GM12878 (cell line): ENCODE results near the gene PEF1. TPM values are rescaled to one million over a fixed set of nuclear protein-coding genes. Genes with fewer than 3 reads are reported as not detected.

ENCODE experiments used
- ATAC-seq: fragments of 200-7000 bp; cut with Tn5 transposase; 3 replicates; pipeline ENCODE4 v1.9.1; 2020; ENCODE audit warnings: mild to moderate bottlenecking, moderate library complexity
- BruUV-seq: library from RNA; stranded (reverse); fragments of 400-500 nt; replicated peaks from 2 replicates; lab custom pipeline; 2021; lab: Mats Ljungman, UMichigan
- CTCF ChIA-PET: fragments of 300-600 bp; sonication (Branson Sonifier 250); formaldehyde crosslinking; extraction: SDS; loops from one replicate; lab custom pipeline; 2021; ENCODE audit warnings: inconsistent platforms; lab: Yijun Ruan, JAX
- POLR2A ChIA-PET: fragments of 350-600 bp; formaldehyde crosslinking; extraction: SDS; loops from one replicate; lab custom pipeline; 2021; ENCODE audit warnings: inconsistent platforms; lab: Charles Lee
- RAD21 ChIA-PET: fragments of 300-600 bp; sonication (Branson Sonifier 250); formaldehyde crosslinking; loops from one replicate; lab custom pipeline; 2023; ENCODE audit warnings: antibody characterized with exemption; ENCODE audit not compliant: unreplicated experiment; lab: Charles Lee
- SMC1A ChIA-PET: fragments of 300-600 bp; sonication (Branson Sonifier 250); formaldehyde crosslinking; loops from one replicate; lab custom pipeline; 2023; ENCODE audit not compliant: unreplicated experiment, uncharacterized antibody; lab: Charles Lee
- DNase-seq: peaks from one replicate; pipeline ENCODE4 v3.0.0-alpha.2; 2011; ENCODE audit warnings: low read depth, low spot score
- FAIRE-seq: peaks from 3 replicates; lab custom pipeline; 2011; peaks lifted over from hg19 to GRCh38; lab: Jason Lieb, UNC
- H2AFZ ChIP-seq: 2 replicates; pipeline ENCODE4 v1.6.0; 2011; ENCODE audit warnings: low read depth, low read length, control low read depth; ENCODE audit not compliant: control insufficient read depth
- H3K27ac ChIP-seq: 2 replicates; pipeline ENCODE4 v1.5.1; 2011; ENCODE audit warnings: control low read depth; ENCODE audit not compliant: control insufficient read depth, insufficient read depth
- H3K27me3 ChIP-seq, 2 experiments: replicated peaks in 1 of 2; 2 replicates each; pipeline versions ENCODE4 v1.6.0 to v1.6.1; 2011; ENCODE audit warnings: low read length in 1 of 2; ENCODE audit not compliant: control insufficient read depth in 2 of 2, insufficient read depth in 2 of 2
- H3K36me3 ChIP-seq, 2 experiments: 2 replicates each; pipeline ENCODE4 v1.5.1; 2011; ENCODE audit warnings: low read length in 1 of 2; ENCODE audit not compliant: control insufficient read depth in 2 of 2, insufficient read depth in 2 of 2
- H3K4me1 ChIP-seq: 2 replicates; pipeline ENCODE4 v1.6.1; 2011; ENCODE audit warnings: mild to moderate bottlenecking, low read length, moderate library complexity, mixed read lengths; ENCODE audit not compliant: control insufficient read depth, insufficient read depth
- H3K4me2 ChIP-seq: 2 replicates; pipeline ENCODE4 v1.6.0; 2011; ENCODE audit warnings: control low read depth; ENCODE audit not compliant: control insufficient read depth, insufficient read depth
- H3K4me3 ChIP-seq: fragments of 200-600 bp; sonication (generic); 2 replicates; pipeline ENCODE4 v1.5.1; 2016
- H3K79me2 ChIP-seq: 2 replicates; pipeline ENCODE4 v1.6.0; 2011; ENCODE audit warnings: low read length; ENCODE audit not compliant: control insufficient read depth, insufficient read depth
- H3K9ac ChIP-seq: 2 replicates; pipeline ENCODE4 v1.8.0; 2011; ENCODE audit warnings: low read length, control low read depth, mixed read lengths; ENCODE audit not compliant: control insufficient read depth, insufficient read depth
- H3K9me3 ChIP-seq: replicated peaks from 3 replicates; pipeline ENCODE4 v1.5.1; 2011; ENCODE audit warnings: mild to moderate bottlenecking, low read length; ENCODE audit not compliant: control insufficient read depth, insufficient read depth
- H4K20me1 ChIP-seq: 2 replicates; pipeline ENCODE4 v1.6.0; 2011; ENCODE audit not compliant: control insufficient read depth, insufficient read depth
- BHLHE40 ChIP-seq, 2 experiments: fragments of 450-650 bp in 1 of 2; IDR thresholded peaks; 2 replicates each; pipeline ENCODE4 v1.6.1; 2011 to 2017; ENCODE audit warnings: low read depth in 2 of 2, borderline replicate concordance in 1 of 2, improper control_type of control experiment in 1 of 2, low read length in 1 of 2, mild to moderate bottlenecking in 1 of 2
- EZH2 ChIP-seq: IDR thresholded peaks from 2 replicates; pipeline ENCODE4 v1.6.1; 2012; ENCODE audit warnings: low read depth, mild to moderate bottlenecking, control low read depth, inconsistent platforms, low read length, borderline replicate concordance; ENCODE audit not compliant: control insufficient read depth
- FOXM1 ChIP-seq: IDR thresholded peaks from 2 replicates; pipeline ENCODE4 v1.6.1; 2012; ENCODE audit warnings: low read depth, mild to moderate bottlenecking, inconsistent platforms, low read length, moderate library complexity
- SMAD5 ChIP-seq: IDR thresholded peaks from 2 replicates; pipeline ENCODE4 v1.6.1; 2016; ENCODE audit warnings: antibody characterized with exemption, low read depth
- SUZ12 ChIP-seq: fragments of 200-600 bp; sonication (generic); IDR thresholded peaks from one replicate; pipeline ENCODE4 v1.6.1; 2018; ENCODE audit warnings: antibody characterized with exemption, mild to moderate bottlenecking; ENCODE audit not compliant: unreplicated experiment
- WGBS: methylation state at CpG from one replicate; pipeline ENCODE4 v1.1.6; 2016; ENCODE audit warnings: low lambda C conversion rate; ENCODE audit not compliant: insufficient replicate concordance, insufficient coverage; ENCODE audit errors: missing lambda C conversion rate; 5-methylcytosine and 5-hydroxymethylcytosine counted together
- in situ Hi-C: fragments of 300-500 bp; cut with MboI; formaldehyde crosslinking; loops from 9 replicates; pipeline ENCODE4 v1.14.3; 2018; ENCODE audit warnings: mixed read lengths
- intact Hi-C: fragments of 100-400 bp; cut with micrococcal nuclease; formaldehyde crosslinking; loops from one replicate; pipeline ENCODE4 v1.14.2; 2022; ENCODE audit not compliant: unreplicated experiment
- polyA plus RNA-seq, 11 experiments: library from polyadenylated mRNA; depleted of rRNA in 4 of 11; unstranded in 6 of 11; stranded (reverse) in 5 of 11; fragments of >200 nt; fragmentation: Nextera tagmentation in 4 of 11; fragmentation: Illumina TruSeq in 1 of 11; extraction: Ambion mirVana in 4 of 11; extraction: Trizol in 1 of 11; gene quantifications; 1 replicate in 1 of 11; 2 replicates in 10 of 11; pipeline versions ENCODE4 v1.2.1 to v1.2.3, GENCODE V29; 2011 to 2016; ENCODE audit warnings: inconsistent platforms in 2 of 11, missing spikeins in 2 of 11, low read depth in 1 of 11
- total RNA-seq, 4 experiments: library from RNA; depleted of rRNA in 3 of 4; stranded (reverse); fragments of >200 nt in 3 of 4; fragmentation: Illumina TruSeq in 1 of 4; extraction: Trizol in 1 of 4; gene quantifications; 2 replicates each; pipeline versions ENCODE4 v1.2.1 to v1.2.3, GENCODE V29; 2013 to 2021
- TF ChIP-seq, protein P1 (sequence below): fragments of 150-350 bp; IDR thresholded peaks from 2 replicates; pipeline ENCODE4 v1.6.1; 2016; ENCODE audit warnings: low read depth, low read length
- TF ChIP-seq, protein P2 (sequence below): IDR thresholded peaks from 2 replicates; pipeline ENCODE4 v1.6.1; 2012; ENCODE audit warnings: low read length, inconsistent platforms

PEF1 gene
- total and polyA plus RNA-seq, 10 of the 15 experiments (the other 5 are each of a cell fraction or from before 2014, with no cell fraction given) = 27.1 to 107 (median 79.0) TPM

DNA sequence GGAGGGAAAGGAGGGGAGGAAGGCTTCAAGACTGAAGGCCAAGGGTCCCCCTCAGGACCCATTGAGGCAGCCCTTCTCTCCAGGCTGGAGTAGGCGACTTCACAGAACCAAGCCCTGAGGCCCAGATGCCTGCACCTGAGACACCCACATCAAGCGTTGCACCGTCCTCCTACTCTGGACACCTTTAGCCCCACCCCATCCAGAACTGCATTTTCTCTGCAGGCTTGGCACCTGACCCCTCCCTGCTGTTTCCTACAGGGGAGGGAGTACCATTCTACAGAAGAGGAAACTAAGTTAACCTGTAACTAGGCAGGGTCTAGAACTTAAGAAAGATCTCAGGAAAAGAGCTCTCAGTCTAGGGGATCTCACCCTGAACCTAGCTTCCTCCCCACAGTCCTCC lies 12.0 kb downstream of the PEF1 start:
- FAIRE-seq = no peak
- CTCF ChIA-PET = interaction anchor here (0.7 to 7.1 kb wide), 7 partner anchors 10 to 67 kb away, joined by 3 to 47 read pairs (median 7); partner anchors contain the start of genes HCRTR1 and PEF1

DNA sequence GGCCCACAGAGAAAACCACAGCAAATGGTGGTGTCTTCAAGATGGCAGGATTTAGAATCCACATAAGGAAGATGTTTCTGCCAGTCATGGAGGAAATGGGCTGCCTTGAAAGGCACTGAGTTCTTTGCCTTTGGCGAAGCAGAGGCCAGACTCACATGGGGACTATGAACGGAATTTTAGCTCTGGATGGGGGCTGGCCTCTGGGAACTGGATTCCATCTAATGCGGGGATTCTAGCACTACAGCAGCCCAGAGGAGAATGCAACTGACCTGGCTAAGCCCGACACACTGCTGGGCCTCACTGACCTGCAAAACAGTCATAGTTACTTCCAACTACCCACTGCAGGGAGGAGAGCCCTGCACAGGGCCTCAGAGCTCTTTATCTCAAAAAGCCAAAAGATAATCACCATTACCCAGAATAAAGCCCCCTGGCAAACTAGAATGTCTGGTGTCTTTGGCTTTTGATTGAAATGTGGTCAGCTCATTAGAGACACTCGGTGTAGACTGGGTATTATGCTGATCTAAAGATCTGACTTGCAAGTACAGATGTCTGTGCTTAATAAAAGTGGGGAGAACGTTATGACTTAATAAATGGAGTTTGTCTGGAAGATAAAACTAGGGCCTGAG lies 15.6 kb downstream of the PEF1 start:
- no peak overlapping the region for H3K9ac ChIP-seq
- ChIA-PET SMC1A (interaction anchor here (0.6 kb wide), 1 partner anchor 450 kb away, joined by 3 read pairs; no protein-coding TSS in a partner anchor), RAD21 (interaction anchor here (1.1 kb wide), 1 partner anchor 11 kb away, joined by 3 read pairs; no protein-coding TSS in a partner anchor), POLR2A (no interaction called here), CTCF (interaction anchor here (0.7 to 3.8 kb wide), 4 partner anchors 10 to 448 kb away, joined by 3 to 18 read pairs (median 10); no protein-coding TSS in a partner anchor)
- BruUV-seq = no TSS peak
- no peak overlapping the region for H3K4me3 ChIP-seq
- FAIRE-seq (no peak), ATAC-seq (no peak), DNase-seq (no peak)
- H3K36me3 ChIP-seq = peaks cover 33 to 39% of the 10 kb centered on the region in 2 experiments
- H3K27ac ChIP-seq = no peak overlapping the region
- no peak overlapping the region for H2AFZ ChIP-seq
- H3K9me3 ChIP-seq = no peaks in the 10 kb centered on the region
- in situ Hi-C loops (no loop called here), intact Hi-C loops (no loop called here)
- H3K79me2 ChIP-seq = no peaks in the 10 kb centered on the region
- H4K20me1 ChIP-seq = no peaks in the 10 kb centered on the region; the same call in 1 of the 2 replicates
- H3K4me1 ChIP-seq = no peaks in the 10 kb centered on the region; the same call in 1 of the 2 replicates
- WGBS = 96% methylated on average over 6 of the region's 6 CpGs
- no peaks in the 10 kb centered on the region for H3K27me3 ChIP-seq
- no peak overlapping the region for H3K4me2 ChIP-seq
- no peak for TF ChIP-seq EZH2
- no peak for TF ChIP-seq SMAD5
- no peak for TF ChIP-seq FOXM1
- TF ChIP-seq, protein P1, sequence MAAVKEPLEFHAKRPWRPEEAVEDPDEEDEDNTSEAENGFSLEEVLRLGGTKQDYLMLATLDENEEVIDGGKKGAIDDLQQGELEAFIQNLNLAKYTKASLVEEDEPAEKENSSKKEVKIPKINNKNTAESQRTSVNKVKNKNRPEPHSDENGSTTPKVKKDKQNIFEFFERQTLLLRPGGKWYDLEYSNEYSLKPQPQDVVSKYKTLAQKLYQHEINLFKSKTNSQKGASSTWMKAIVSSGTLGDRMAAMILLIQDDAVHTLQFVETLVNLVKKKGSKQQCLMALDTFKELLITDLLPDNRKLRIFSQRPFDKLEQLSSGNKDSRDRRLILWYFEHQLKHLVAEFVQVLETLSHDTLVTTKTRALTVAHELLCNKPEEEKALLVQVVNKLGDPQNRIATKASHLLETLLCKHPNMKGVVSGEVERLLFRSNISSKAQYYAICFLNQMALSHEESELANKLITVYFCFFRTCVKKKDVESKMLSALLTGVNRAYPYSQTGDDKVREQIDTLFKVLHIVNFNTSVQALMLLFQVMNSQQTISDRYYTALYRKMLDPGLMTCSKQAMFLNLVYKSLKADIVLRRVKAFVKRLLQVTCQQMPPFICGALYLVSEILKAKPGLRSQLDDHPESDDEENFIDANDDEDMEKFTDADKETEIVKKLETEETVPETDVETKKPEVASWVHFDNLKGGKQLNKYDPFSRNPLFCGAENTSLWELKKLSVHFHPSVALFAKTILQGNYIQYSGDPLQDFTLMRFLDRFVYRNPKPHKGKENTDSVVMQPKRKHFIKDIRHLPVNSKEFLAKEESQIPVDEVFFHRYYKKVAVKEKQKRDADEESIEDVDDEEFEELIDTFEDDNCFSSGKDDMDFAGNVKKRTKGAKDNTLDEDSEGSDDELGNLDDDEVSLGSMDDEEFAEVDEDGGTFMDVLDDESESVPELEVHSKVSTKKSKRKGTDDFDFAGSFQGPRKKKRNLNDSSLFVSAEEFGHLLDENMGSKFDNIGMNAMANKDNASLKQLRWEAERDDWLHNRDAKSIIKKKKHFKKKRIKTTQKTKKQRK = no peak
- no peak for TF ChIP-seq BHLHE40 (IDR thresholded peaks at IDR 0.05; ENCODE audit: borderline replicate concordance in 1 of 2, low read depth in 2 of 2, low read length in 1 of 2)
- no peak for TF ChIP-seq SUZ12

More for the DNA sequence above, 12.0 kb downstream of the PEF1 start:
- WGBS = 94% methylated on average over 3 of the region's 3 CpGs
- Histone ChIP-seq H2AFZ (no peak overlapping the region), H3K27me3 (no peaks in the 10 kb centered on the region), H3K4me1 (no peaks in the 10 kb centered on the region), H4K20me1 (no peaks in the 10 kb centered on the region; the same call in 1 of the 2 replicates), H3K4me2 (no peak overlapping the region), H3K9ac (no peak overlapping the region), H3K79me2 (peaks cover 15% of the 10 kb centered on the region), H3K4me3 (no peak overlapping the region), H3K36me3 (peaks cover 28 to 42% of the 10 kb centered on the region in 2 experiments), H3K9me3 (no peaks in the 10 kb centered on the region), H3K27ac (no peak overlapping the region)
- intact Hi-C loops (no loop called here), in situ Hi-C loops (no loop called here)
- RAD21 ChIA-PET = interaction anchor here (1.2 kb wide), 1 partner anchor 113 kb away, joined by 3 read pairs; no protein-coding TSS in a partner anchor
- TF ChIP-seq, protein P2, sequence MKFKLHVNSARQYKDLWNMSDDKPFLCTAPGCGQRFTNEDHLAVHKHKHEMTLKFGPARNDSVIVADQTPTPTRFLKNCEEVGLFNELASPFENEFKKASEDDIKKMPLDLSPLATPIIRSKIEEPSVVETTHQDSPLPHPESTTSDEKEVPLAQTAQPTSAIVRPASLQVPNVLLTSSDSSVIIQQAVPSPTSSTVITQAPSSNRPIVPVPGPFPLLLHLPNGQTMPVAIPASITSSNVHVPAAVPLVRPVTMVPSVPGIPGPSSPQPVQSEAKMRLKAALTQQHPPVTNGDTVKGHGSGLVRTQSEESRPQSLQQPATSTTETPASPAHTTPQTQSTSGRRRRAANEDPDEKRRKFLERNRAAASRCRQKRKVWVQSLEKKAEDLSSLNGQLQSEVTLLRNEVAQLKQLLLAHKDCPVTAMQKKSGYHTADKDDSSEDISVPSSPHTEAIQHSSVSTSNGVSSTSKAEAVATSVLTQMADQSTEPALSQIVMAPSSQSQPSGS = no peak
- POLR2A ChIA-PET = interaction anchor here (1.6 kb wide), 1 partner anchor 10 kb away, joined by 5 read pairs; no protein-coding TSS in a partner anchor
- DNase-seq (no peak), ATAC-seq (no peak)
- BruUV-seq = no TSS peak
- SMC1A ChIA-PET = interaction anchor here (1.7 to 1.9 kb wide), 2 partner anchors 8 to 156 kb away, joined by 4 to 5 read pairs; no protein-coding TSS in a partner anchor
